Ovary (tissue), 9 donors: Measurements from ENCODE around the gene CYFIP2. TPM values are rescaled to one million over a fixed set of nuclear protein-coding genes. Genes with fewer than 3 reads are reported as not detected.

ENCODE experiments used
- DNase-seq, 5 donors: peaks; one replicate each; pipeline ENCODE4 v3.0.0-alpha.2; 2019 to 2020
- H3K27ac ChIP-seq, 2 donors: fragments of 200-600 bp; one replicate each; pipeline versions ENCODE4 v1.5.1 to v1.8.0; 2019 to 2022
- H3K27me3 ChIP-seq: fragments of 200-600 bp; one replicate; pipeline ENCODE4 v1.8.0; 2022
- H3K36me3 ChIP-seq: fragments of 200-600 bp; sonication (generic); one replicate; pipeline ENCODE4 v1.5.1; 2019
- H3K4me1 ChIP-seq: one replicate; pipeline ENCODE4 v1.8.1; 2013; ENCODE audit warnings: mild to moderate bottlenecking, moderate library complexity; ENCODE audit not compliant: insufficient read depth
- H3K4me3 ChIP-seq: fragments of 200-600 bp; sonication (generic); one replicate; pipeline ENCODE4 v1.5.1; 2017
- H3K9me3 ChIP-seq, 2 donors: fragments of 200-600 bp in 1 of 2; sonication (generic) in 1 of 2; one replicate each; pipeline versions ENCODE4 v1.5.1 to v1.8.1; 2013 to 2019; ENCODE audit warnings: mild to moderate bottlenecking in 1 of 2, moderate library complexity in 1 of 2
- EP300 ChIP-seq: sonication (generic); formaldehyde crosslinking; IDR thresholded peaks from one replicate; pipeline ENCODE4 v1.6.1; 2017; ENCODE audit warnings: antibody characterized with exemption
- POLR2A ChIP-seq: fragments of 450-650 bp; IDR thresholded peaks from one replicate; pipeline ENCODE4 v1.6.1; 2017; ENCODE audit warnings: antibody characterized with exemption, mild to moderate bottlenecking, moderate library complexity
- WGBS, 3 donors: extraction: QIAGEN DNeasy Blood & Tissue Kit in 1 of 3; methylation state at CpG; one replicate each; pipeline versions ENCODE4 v1.1.5 to v1.1.7; 2013 to 2017; 5-methylcytosine and 5-hydroxymethylcytosine counted together
- intact Hi-C, 4 donors: fragments of 100-400 bp; cut with DNase I; formaldehyde crosslinking; loops; one replicate each; pipeline versions ENCODE4 v1.11.0 to v1.15.1; 2022 to 2023
- polyA plus RNA-seq, 2 donors: library from polyadenylated mRNA; stranded (reverse); fragments of 200-250 nt in 1 of 2; fragments of 350-450 nt in 1 of 2; fragmentation: Illumina TruSeq in 1 of 2; extraction: RNeasy Lipid Tissue Mini Kit (QIAGEN cat#74804) in 1 of 2; gene quantifications; one replicate each; pipeline ENCODE4 v1.2.3, GENCODE V29; 2013 to 2014
- total RNA-seq, 7 donors: library from RNA; depleted of rRNA in 2 of 7; stranded (reverse); fragments of >200 nt in 2 of 7; fragmentation: NEBNext Ultra II Directional in 3 of 7; extraction: Animal tissue kit (Norgen Biotek cat#: 25700) in 3 of 7; gene quantifications; one replicate each; pipeline versions ENCODE4 v1.1.0 to v1.2.4, GENCODE V29; 2016 to 2023
- TF ChIP-seq, protein P1 (sequence below), 3 donors: fragments of 450-650 bp in 2 of 3; fragments of 200-600 bp in 1 of 3; IDR thresholded peaks; one replicate each; pipeline versions ENCODE4 v1.5.1 to v1.8.0; 2016 to 2022; ENCODE audit warnings: antibody characterized with exemption in 3 of 3, mild to moderate bottlenecking in 1 of 3
- donor health status: DM: no; HTN: no; CAD: no; lungs with moderate emphysema.
- donor health status: DM: no; HTN: no; CAD: no.
- donor health status: Bipolar disorder and iron deficiency.
- donor health status: DM: yes; HTN: yes; CAD: no.
- donor health status: DM: no; HTN: no; CAD: no.
- donor health status: DM: yes; HTN: yes; CAD: no.

Gene CYFIP2
- total and polyA plus RNA-seq, 9 donors: 4.9 to 39.8 (median 17.1) TPM

DNA sequence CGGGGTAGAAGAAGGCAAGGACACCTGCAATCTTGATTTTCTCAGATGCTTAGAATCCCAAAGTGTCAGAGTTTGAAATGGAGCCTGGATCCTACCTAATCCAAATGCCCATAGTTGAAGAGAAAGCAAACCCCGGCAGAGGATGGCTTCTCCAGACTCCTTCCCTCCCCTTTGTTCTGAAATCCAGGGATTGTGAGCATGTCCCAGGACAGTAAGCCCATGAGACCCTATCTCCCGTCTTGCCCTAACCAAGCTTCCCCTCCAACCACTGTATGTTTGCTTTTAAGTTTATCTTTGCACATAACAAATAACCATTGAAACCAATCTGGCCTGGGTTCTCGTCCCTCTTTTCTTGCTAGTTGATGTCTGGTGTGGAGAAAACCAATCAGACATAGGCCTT lies 115.8 kb downstream of the CYFIP2 start:
- Histone ChIP-seq H3K27me3 (no peaks in the 10 kb centered on the region), H3K4me1 (no peaks in the 10 kb centered on the region), H3K9me3 (no peaks in the 10 kb centered on the region), H3K4me3 (no peak overlapping the region), H3K27ac (no peak overlapping the region), H3K36me3 (no peaks in the 10 kb centered on the region)
- TF ChIP-seq EP300 (no peak), POLR2A (no peak)
- TF ChIP-seq, protein P1, sequence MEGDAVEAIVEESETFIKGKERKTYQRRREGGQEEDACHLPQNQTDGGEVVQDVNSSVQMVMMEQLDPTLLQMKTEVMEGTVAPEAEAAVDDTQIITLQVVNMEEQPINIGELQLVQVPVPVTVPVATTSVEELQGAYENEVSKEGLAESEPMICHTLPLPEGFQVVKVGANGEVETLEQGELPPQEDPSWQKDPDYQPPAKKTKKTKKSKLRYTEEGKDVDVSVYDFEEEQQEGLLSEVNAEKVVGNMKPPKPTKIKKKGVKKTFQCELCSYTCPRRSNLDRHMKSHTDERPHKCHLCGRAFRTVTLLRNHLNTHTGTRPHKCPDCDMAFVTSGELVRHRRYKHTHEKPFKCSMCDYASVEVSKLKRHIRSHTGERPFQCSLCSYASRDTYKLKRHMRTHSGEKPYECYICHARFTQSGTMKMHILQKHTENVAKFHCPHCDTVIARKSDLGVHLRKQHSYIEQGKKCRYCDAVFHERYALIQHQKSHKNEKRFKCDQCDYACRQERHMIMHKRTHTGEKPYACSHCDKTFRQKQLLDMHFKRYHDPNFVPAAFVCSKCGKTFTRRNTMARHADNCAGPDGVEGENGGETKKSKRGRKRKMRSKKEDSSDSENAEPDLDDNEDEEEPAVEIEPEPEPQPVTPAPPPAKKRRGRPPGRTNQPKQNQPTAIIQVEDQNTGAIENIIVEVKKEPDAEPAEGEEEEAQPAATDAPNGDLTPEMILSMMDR (IDR thresholded peaks at IDR 0.05): no peak
- WGBS, 3 donors: 76 to 86% (median 78%) methylated on average over 4 of the region's 4 CpGs
- no peak for DNase-seq
- intact Hi-C loops: no loop called here

DNA sequence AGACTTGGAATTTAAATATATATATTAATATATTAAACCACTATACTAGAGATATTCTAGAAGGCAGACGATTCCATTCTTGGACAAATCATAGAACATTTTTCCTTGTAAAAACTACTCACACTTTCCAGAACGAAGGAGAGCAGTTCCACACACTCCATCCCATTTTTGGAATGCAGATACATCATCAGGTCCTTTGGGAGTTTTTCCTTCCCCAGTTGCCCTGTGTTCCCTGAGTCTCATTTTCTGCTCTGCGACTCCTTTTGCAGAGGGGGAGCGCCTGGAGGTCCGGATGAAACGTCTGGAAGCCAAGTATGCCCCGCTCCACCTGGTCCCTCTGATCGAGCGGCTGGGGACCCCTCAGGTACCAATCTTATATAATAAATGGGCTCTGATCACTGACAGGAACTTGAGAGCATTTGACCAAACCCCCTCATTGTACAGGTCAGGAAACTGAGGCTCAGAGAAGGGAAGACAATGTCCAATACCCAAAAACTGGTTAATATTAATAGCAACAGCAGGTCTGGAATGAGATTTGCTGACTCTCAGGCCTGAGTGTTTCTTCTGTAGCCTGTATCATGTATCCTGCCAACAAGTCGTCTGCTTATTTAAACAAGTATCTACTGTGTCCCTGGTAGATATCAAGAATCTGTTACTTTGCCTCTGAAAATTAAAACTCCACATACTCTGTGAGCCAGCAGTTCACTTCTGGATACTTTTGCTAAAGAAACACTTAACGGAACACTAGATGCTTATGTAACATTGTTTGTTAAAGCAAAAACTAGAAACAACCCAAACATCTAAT lies 117.3 kb downstream of the CYFIP2 start:
- DNase-seq: no peak

DNA sequence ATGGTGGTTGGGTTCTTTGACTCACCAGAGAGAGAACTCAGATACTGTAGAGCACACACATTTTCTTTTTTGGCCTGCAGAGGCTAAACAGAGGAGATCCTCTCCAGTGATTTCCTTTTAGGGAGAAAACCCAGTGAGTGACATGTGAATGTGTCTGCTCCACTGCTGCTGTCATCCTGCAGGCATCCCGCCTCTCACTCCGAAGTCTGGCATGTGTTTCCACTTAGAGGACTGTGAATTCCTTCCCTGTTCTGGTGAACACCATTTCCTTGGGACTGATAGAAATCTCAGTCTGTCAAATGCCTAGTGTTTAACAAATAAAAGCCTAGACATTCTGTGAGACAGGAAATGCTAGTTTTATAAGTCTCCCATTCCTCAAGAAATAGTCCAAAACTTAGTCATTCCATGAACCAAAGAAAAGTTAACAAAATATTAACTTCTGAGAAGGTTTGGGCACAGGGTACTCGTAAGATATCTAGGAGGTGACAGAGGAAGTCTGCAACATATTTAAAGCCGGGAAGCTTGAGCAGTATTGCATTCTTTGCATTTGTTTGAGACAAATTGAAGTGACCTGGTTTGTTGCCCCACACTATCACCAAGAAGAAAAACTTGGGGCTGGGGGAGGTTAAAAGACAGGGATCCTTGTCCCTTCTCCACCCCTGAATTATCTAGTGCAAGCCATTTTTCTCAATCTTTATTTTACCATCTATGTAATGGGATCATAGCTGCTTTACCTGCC lies 119.2 kb downstream of the CYFIP2 start:
- TF ChIP-seq EP300 (peak; percentile 34), POLR2A (no peak)
- Histone ChIP-seq H3K27me3 (no peaks in the 10 kb centered on the region), H3K4me1 (no peaks in the 10 kb centered on the region), H3K27ac (no peak overlapping the region), H3K9me3 (no peaks in the 10 kb centered on the region), H3K36me3 (no peaks in the 10 kb centered on the region), H3K4me3 (no peak overlapping the region)
- intact Hi-C loops: no loop called here
- DNase-seq: no peak
- WGBS, 3 donors: 45 to 52% (median 48%) methylated on average over 4 of the region's 4 CpGs

More for the DNA sequence above, 117.3 kb downstream of the CYFIP2 start:
- Histone ChIP-seq H3K27ac (no peak overlapping the region), H3K4me3 (no peak overlapping the region), H3K27me3 (no peaks in the 10 kb centered on the region), H3K36me3 (no peaks in the 10 kb centered on the region), H3K9me3 (no peaks in the 10 kb centered on the region), H3K4me1 (no peaks in the 10 kb centered on the region)
- no peak for TF ChIP-seq POLR2A
- TF ChIP-seq EP300: no peak
- TF ChIP-seq, protein P1 (IDR thresholded peaks at IDR 0.05): no peak
- WGBS, 3 donors: 66 to 71% (median 67%) methylated on average over 11 of the region's 11 CpGs
- intact Hi-C loops: no loop called here

DNA sequence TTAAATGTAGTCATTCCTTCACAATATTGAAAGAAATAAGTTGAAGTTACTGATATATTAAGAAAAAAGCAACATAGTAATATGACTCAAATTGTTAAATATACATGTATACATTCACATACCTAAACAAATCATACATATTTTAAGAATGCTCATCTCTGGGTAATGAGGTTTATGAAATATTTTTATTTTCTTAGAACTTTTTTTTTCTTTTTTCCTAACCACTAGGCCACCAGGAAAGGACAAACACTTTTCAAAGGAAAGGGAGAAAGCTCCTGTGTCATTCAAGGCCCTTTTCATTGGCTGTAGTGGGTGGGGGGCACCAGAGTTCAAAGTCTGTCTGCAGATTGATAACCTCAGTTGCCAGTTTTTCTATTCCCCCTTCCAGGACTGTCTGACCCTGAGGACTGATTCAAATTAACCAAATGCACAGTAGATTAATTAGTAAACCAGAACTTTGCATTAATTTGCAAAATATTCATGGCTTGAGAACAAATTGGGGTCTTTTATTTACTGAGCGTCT lies 121.2 kb downstream of the CYFIP2 start:
- no peak for TF ChIP-seq POLR2A
- TF ChIP-seq EP300: no peak
- TF ChIP-seq, protein P1 (IDR thresholded peaks at IDR 0.05): no peak
- no peaks in the 10 kb centered on the region for H3K4me1 ChIP-seq
- no peak for DNase-seq
- H3K4me3 ChIP-seq: no peak overlapping the region
- H3K9me3 ChIP-seq: no peaks in the 10 kb centered on the region
- H3K36me3 ChIP-seq: no peaks in the 10 kb centered on the region
- WGBS, 3 donors: 42 to 47% (median 43%) methylated on average over 1 of the region's 1 CpG
- intact Hi-C loops: no loop called here
- no peaks in the 10 kb centered on the region for H3K27me3 ChIP-seq
- H3K27ac ChIP-seq: no peak overlapping the region
